Measurements from ENCODE around the gene RNF223.

The RNF223 gene

DNA sequence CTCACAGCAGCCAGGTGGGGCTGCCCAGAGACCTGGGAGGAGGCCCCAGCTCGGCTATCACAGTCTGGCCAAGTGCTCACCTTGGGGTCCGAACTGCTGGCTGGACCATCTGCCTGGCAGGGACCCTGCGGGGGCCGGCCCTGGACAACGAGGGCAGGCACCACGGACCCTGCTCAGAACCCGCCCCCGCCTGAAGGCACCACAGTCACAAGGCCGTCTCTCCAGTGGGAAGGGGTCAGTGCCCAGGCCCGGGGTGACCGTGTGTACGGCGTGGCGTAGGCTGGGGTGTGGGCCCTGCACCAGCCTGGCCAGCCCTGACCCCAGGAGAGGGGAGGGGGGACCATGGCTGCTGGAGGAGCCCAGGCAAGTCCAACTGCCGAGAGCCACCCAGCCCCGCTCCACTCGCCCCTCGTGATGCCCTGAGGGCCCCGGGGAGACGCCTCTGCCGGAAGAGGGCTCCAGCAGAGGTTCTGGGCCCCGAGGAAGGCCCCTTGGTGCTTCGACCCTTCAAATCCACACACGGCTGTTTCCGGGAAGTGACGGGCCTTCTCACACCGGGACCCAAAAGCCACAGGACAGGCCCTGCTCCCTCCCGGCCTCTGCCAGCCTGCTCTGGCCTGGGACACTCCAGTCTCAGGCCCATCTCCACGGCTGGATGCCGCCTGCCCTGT, 11.2 kb upstream of the RNF223 start:
- no peak overlapping the region for H3K4me3 ChIP-seq (ENCODE audit: low read length)
- TF ChIP-seq, protein P1, sequence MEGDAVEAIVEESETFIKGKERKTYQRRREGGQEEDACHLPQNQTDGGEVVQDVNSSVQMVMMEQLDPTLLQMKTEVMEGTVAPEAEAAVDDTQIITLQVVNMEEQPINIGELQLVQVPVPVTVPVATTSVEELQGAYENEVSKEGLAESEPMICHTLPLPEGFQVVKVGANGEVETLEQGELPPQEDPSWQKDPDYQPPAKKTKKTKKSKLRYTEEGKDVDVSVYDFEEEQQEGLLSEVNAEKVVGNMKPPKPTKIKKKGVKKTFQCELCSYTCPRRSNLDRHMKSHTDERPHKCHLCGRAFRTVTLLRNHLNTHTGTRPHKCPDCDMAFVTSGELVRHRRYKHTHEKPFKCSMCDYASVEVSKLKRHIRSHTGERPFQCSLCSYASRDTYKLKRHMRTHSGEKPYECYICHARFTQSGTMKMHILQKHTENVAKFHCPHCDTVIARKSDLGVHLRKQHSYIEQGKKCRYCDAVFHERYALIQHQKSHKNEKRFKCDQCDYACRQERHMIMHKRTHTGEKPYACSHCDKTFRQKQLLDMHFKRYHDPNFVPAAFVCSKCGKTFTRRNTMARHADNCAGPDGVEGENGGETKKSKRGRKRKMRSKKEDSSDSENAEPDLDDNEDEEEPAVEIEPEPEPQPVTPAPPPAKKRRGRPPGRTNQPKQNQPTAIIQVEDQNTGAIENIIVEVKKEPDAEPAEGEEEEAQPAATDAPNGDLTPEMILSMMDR (conservative IDR thresholded peaks at IDR 0.05; ENCODE audit: low read length) = no peak
- no peak for DNase-seq (ENCODE audit: low read depth)

DNA sequence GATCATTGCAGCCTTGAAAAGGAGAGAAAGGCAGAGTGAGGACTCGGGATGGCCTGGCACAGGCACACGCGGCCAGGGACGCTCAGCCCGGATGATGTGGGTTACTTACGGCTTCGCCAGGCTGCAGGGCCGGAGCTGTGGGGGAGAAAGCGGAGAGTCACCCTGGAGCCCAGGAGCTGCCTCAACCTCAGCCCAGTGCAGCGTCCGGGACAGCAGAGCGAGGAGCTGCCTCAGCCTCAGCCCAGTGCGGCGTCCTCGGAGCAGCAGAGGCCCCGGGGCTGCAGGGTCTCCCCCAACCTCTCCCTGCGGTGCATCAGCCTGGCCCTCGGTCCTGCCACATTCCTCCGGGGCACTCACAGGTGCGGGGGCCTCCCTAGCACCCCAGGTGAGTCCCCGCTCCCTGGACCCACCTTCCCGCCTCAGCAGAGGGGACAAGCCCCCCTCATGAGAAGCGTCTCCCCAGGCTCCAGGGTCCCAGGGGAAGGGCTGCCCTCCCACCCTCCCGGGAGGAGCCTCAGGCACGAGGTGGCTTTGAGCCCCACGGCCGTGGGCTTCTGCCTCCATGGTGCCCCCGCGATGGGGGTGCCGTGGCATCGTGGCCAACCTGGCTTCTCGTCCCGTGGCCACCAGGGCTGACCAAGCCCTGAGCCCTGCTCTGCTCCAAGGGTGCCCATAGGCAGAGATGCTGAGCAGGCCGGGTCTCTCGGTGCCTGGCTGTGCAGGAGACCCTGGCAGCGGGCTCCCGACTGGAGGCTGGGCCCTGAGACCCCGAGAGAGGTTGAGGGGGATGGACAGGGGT, 10.5 kb upstream of the RNF223 start:
- no peak overlapping the region for H3K4me3 ChIP-seq (ENCODE audit: low read length)
- no peak for DNase-seq (ENCODE audit: low read depth)
- TF ChIP-seq, protein P1 (conservative IDR thresholded peaks at IDR 0.05; ENCODE audit: low read length) = no peak

DNA sequence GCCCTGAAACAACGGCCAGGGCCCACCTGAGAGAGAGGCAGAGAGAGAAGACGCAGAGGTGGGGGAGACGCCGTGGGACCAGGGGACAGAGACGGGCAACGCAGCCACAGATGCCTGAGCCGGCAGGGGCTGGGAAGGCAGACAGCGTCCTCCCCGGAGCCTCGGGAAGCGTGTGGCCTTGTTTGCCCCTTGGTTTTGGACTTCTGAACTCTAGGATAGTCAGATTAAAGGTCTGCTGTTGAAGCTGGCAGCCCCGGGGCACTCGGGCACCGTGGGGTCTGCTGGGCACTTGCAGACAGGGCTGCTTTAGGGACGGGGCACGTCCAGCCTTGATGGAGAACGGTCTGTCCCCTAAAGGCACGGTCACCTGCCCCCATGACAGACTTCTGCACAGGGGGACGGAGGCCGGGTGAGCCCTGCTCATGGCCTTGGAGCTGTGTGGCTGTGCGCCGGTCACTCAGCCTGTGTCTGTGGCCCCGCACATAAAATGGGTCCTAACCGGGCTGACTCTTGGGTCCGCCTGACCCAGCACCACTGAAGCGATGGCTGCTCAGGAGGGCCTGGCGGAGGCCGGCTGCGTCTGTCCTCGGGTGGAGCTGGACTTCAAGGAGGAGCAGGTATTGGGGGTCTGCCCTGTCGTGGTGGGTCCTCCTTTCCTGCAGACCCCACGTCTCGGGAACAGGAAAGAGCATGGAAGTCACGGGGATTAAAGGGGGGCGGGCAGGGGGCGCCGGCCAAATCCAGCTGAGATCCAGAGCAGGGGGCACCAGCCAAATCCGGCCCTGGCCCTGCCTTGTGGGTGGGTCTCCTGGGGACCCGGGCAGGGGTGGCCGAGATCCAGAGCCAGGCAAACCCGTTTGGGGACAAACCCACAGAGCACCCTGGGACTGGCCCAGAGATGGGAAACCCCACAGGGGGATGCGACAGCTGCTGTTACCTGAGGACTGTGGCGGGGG, 9.6 kb upstream of the RNF223 start:
- no peak for DNase-seq (ENCODE audit: low read depth)
- TF ChIP-seq, protein P1 (conservative IDR thresholded peaks at IDR 0.05; ENCODE audit: low read length) = no peak
- H3K4me3 ChIP-seq (ENCODE audit: low read length) = no peak overlapping the region

DNA sequence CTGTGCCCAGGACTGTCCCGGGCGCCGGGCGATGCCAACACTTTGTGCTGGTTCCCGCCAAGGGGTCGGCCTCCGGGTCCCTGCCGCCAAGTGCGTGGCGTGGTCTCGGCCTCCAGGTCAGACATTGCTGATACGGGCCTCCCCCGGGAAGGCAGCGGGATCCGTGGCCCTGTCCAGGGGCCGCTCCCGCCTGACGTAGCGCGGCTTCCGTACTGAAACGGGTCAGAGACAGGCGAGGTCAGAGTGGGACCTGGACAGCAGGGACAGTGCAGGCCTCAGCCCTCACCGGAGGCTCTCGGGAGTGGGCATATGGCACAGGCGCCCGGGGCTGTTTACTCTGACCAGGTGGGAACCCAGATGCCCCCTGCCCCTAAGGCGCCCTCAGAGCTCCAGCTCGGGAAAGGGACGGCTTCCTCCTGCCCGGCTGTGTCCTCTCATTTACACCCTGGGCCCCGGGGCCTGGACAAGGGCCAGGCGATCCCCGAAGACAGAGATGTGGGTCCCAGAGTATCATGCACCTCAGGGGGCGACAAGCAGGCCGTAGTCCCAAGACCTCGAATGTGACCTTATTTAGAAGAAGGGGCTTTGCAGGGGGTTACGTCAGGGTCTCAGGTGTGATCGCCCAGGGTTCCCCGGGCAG, 8.8 kb upstream of the RNF223 start:
- H3K4me3 ChIP-seq (ENCODE audit: low read length) = no peak overlapping the region
- TF ChIP-seq, protein P1 (conservative IDR thresholded peaks at IDR 0.05; ENCODE audit: low read length) = no peak
- DNase-seq (ENCODE audit: low read depth) = no peak

DNA sequence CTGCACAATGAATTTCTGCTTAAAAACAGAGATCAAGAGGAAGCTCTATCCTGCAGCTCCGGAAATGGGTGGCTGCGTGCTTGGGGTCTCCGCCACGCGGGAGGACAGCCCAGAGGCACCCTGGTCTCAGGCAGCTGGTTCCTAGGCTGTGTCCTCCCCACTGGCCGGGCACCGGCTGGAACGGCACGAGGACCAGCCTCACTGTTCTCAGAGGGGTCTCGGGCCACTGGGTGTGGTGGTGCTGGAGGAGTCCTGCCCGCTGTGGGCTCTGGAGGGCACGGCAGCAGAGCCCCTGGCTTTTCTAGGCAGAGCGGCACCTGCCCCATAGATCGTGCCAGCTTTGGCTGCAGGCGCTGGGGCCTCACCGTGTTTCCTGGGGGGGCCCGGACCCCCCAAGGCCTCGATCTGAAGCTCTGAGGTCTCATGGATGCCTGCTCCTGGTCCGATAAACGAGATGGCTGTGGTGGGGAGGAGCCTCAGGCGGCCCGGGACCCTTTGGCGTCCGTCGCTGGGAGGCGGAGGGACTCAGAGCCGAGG, 8.2 kb upstream of the RNF223 start:
- TF ChIP-seq, protein P1 (conservative IDR thresholded peaks at IDR 0.05; ENCODE audit: low read length) = no peak
- DNase-seq (ENCODE audit: low read depth) = no peak
- no peak overlapping the region for H3K4me3 ChIP-seq (ENCODE audit: low read length)
